Ovary (tissue), 9 donors: ENCODE data around the gene OPCML. TPM values are rescaled to one million over a fixed set of nuclear protein-coding genes. Genes with fewer than 3 reads are reported as not detected.

Source experiments
- DNase-seq, 5 donors: peaks; one replicate each; pipeline ENCODE4 v3.0.0-alpha.2; 2019 to 2020
- H3K27ac ChIP-seq, 2 donors: fragments of 200-600 bp; one replicate each; pipeline versions ENCODE4 v1.5.1 to v1.8.0; 2019 to 2022
- H3K27me3 ChIP-seq: fragments of 200-600 bp; one replicate; pipeline ENCODE4 v1.8.0; 2022
- H3K36me3 ChIP-seq: fragments of 200-600 bp; sonication (generic); one replicate; pipeline ENCODE4 v1.5.1; 2019
- H3K4me1 ChIP-seq: one replicate; pipeline ENCODE4 v1.8.1; 2013; ENCODE audit warnings: mild to moderate bottlenecking, moderate library complexity; ENCODE audit not compliant: insufficient read depth
- H3K4me3 ChIP-seq: fragments of 200-600 bp; sonication (generic); one replicate; pipeline ENCODE4 v1.5.1; 2017
- H3K9me3 ChIP-seq, 2 donors: fragments of 200-600 bp in 1 of 2; sonication (generic) in 1 of 2; one replicate each; pipeline versions ENCODE4 v1.5.1 to v1.8.1; 2013 to 2019; ENCODE audit warnings: mild to moderate bottlenecking in 1 of 2, moderate library complexity in 1 of 2
- CTCF ChIP-seq, 3 donors: fragments of 450-650 bp in 2 of 3; fragments of 200-600 bp in 1 of 3; IDR thresholded peaks; one replicate each; pipeline versions ENCODE4 v1.5.1 to v1.8.0; 2016 to 2022; ENCODE audit warnings: antibody characterized with exemption in 3 of 3, mild to moderate bottlenecking in 1 of 3
- EP300 ChIP-seq: sonication (generic); formaldehyde crosslinking; IDR thresholded peaks from one replicate; pipeline ENCODE4 v1.6.1; 2017; ENCODE audit warnings: antibody characterized with exemption
- POLR2A ChIP-seq: fragments of 450-650 bp; IDR thresholded peaks from one replicate; pipeline ENCODE4 v1.6.1; 2017; ENCODE audit warnings: antibody characterized with exemption, mild to moderate bottlenecking, moderate library complexity
- WGBS, 3 donors: extraction: QIAGEN DNeasy Blood & Tissue Kit in 1 of 3; methylation state at CpG; one replicate each; pipeline versions ENCODE4 v1.1.5 to v1.1.7; 2013 to 2017; 5-methylcytosine and 5-hydroxymethylcytosine counted together
- intact Hi-C, 4 donors: fragments of 100-400 bp; cut with DNase I; formaldehyde crosslinking; loops; one replicate each; pipeline versions ENCODE4 v1.11.0 to v1.15.1; 2022 to 2023
- polyA plus RNA-seq, 2 donors: library from polyadenylated mRNA; stranded (reverse); fragments of 200-250 nt in 1 of 2; fragments of 350-450 nt in 1 of 2; fragmentation: Illumina TruSeq in 1 of 2; extraction: RNeasy Lipid Tissue Mini Kit (QIAGEN cat#74804) in 1 of 2; gene quantifications; one replicate each; pipeline ENCODE4 v1.2.3, GENCODE V29; 2013 to 2014
- total RNA-seq, 7 donors: library from RNA; depleted of rRNA in 2 of 7; stranded (reverse); fragments of >200 nt in 2 of 7; fragmentation: NEBNext Ultra II Directional in 3 of 7; extraction: Animal tissue kit (Norgen Biotek cat#: 25700) in 3 of 7; gene quantifications; one replicate each; pipeline versions ENCODE4 v1.1.0 to v1.2.4, GENCODE V29; 2016 to 2023
- donor health status: DM: no; HTN: no; CAD: no; lungs with moderate emphysema.
- donor health status: DM: no; HTN: no; CAD: no.
- donor health status: Bipolar disorder and iron deficiency.
- donor health status: DM: yes; HTN: yes; CAD: no.
- donor health status: DM: no; HTN: no; CAD: no.
- donor health status: DM: yes; HTN: yes; CAD: no.

The OPCML gene
- total and polyA plus RNA-seq, 9 donors, result under 0.01 to 2.8 (median 0.32) TPM; not detected in 2

GRCh38 chr11:132535830-132536229 lies 996.5 kb downstream of the OPCML start:
- no peaks in the 10 kb centered on the region for H3K9me3 ChIP-seq
- TF ChIP-seq CTCF (IDR thresholded peaks at IDR 0.05), result no peak
- no peak for TF ChIP-seq POLR2A
- no peak for TF ChIP-seq EP300
- WGBS, 3 donors, result 17 to 57% (median 41%) methylated on average over 2 of the region's 2 CpGs
- H3K27me3 ChIP-seq, result no peaks in the 10 kb centered on the region
- DNase-seq, result no peak
- intact Hi-C loops, result no loop called here
- no peak overlapping the region for H3K4me3 ChIP-seq
- no peaks in the 10 kb centered on the region for H3K4me1 ChIP-seq
- H3K27ac ChIP-seq, result no peak overlapping the region
- H3K36me3 ChIP-seq, result no peaks in the 10 kb centered on the region

- Histone ChIP-seq H3K36me3 (no peaks in the 10 kb centered on the region), H3K4me1 (no peaks in the 10 kb centered on the region), H3K9me3 (no peaks in the 10 kb centered on the region), H3K27me3 (no peaks in the 10 kb centered on the region), H3K4me3 (no peak overlapping the region), H3K27ac (no peak overlapping the region)
- intact Hi-C loops, result no loop called here
- TF ChIP-seq CTCF (IDR thresholded peaks at IDR 0.05) (no peak), POLR2A (no peak), EP300 (no peak)
- 78 to 81% (median 78%) methylated on average over 6 of the region's 6 CpGs for WGBS, 3 donors
- no peak for DNase-seq
Observed at GRCh38 chr11:132531921-132532320, 1000.4 kb downstream of the OPCML start.

- H3K36me3 ChIP-seq, result no peaks in the 10 kb centered on the region
- H3K4me1 ChIP-seq, result no peaks in the 10 kb centered on the region
- H3K9me3 ChIP-seq, result no peaks in the 10 kb centered on the region
- intact Hi-C loops, result no loop called here
- TF ChIP-seq POLR2A (no peak), EP300 (no peak), CTCF (IDR thresholded peaks at IDR 0.05) (no peak)
- no peak for DNase-seq
- no peaks in the 10 kb centered on the region for H3K27me3 ChIP-seq
- H3K27ac ChIP-seq, result no peak overlapping the region
- no peak overlapping the region for H3K4me3 ChIP-seq
Observed at GRCh38 chr11:132528181-132528580, 1004.1 kb downstream of the OPCML start.

GRCh38 chr11:132523929-132524328 lies 1008.4 kb downstream of the OPCML start:
- 70 to 84% (median 76%) methylated on average over 4 of the region's 4 CpGs for WGBS, 3 donors
- Histone ChIP-seq H3K4me3 (no peak overlapping the region), H3K4me1 (no peaks in the 10 kb centered on the region), H3K27ac (no peak overlapping the region), H3K36me3 (no peaks in the 10 kb centered on the region), H3K27me3 (no peaks in the 10 kb centered on the region), H3K9me3 (no peaks in the 10 kb centered on the region)
- DNase-seq, result no peak
- no peak for TF ChIP-seq EP300
- TF ChIP-seq POLR2A, result no peak
- no peak for TF ChIP-seq CTCF (IDR thresholded peaks at IDR 0.05)
- intact Hi-C loops, result no loop called here

GRCh38 chr11:132520199-132520598 lies 1012.1 kb downstream of the OPCML start:
- no peaks in the 10 kb centered on the region for H3K4me1 ChIP-seq
- no peak overlapping the region for H3K4me3 ChIP-seq
- H3K27ac ChIP-seq, result no peak overlapping the region
- WGBS, 3 donors, result 80 to 90% (median 81%) methylated on average over 1 of the region's 1 CpG
- intact Hi-C loops, result no loop called here
- no peaks in the 10 kb centered on the region for H3K27me3 ChIP-seq
- no peaks in the 10 kb centered on the region for H3K9me3 ChIP-seq
- TF ChIP-seq EP300 (no peak), POLR2A (no peak), CTCF (IDR thresholded peaks at IDR 0.05) (no peak)
- no peak for DNase-seq
- no peaks in the 10 kb centered on the region for H3K36me3 ChIP-seq
